ENCODE measurements around the gene COL5A1.

DNA sequence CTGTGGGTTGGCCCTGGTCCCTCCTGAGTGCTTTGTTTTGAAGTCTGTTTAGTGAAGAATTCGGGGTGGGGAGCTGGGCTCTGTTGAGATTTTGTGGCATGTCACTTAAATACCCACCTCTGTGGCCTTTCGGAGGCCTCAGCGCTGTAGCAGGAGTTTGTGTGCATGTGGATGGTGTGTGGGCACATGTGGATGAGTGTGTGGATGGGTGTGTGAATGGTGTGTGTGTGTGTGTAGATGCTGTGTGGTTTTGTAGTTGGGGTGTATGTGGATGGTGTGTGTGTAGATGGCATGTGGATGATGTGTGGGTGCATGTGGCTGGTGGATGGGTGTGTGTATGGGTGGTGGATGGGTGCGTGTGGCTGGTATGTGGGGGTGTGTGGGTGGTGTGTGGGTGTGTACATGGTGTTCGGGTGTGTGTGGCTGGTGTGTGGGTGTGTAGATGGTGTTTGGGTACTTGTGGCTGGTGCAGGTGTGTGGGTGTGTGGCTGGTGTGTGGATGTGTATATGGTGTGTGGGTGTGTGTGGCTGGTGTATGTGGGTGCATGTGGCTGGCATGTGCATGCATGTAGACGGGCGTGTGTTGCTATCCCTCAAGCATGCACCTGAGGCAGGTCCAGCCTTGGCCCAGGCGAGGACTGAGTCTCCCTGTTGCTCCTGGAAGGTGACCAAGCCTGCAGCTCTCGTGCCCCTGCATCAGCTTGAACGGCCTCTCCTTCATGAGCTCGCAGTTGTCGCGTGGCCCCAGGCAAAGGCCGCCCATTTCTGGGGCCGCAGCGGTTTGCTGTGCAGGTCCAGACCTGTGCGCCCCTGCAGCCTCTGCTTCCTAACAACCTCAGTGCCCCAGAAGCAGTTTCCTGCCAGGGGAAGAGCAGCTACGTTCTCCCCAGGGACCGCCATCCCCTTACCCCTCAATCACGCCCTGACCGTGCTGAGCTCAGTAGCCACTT, 185.0 kb downstream of the COL5A1 start:
- TF ChIP-seq, protein P1, sequence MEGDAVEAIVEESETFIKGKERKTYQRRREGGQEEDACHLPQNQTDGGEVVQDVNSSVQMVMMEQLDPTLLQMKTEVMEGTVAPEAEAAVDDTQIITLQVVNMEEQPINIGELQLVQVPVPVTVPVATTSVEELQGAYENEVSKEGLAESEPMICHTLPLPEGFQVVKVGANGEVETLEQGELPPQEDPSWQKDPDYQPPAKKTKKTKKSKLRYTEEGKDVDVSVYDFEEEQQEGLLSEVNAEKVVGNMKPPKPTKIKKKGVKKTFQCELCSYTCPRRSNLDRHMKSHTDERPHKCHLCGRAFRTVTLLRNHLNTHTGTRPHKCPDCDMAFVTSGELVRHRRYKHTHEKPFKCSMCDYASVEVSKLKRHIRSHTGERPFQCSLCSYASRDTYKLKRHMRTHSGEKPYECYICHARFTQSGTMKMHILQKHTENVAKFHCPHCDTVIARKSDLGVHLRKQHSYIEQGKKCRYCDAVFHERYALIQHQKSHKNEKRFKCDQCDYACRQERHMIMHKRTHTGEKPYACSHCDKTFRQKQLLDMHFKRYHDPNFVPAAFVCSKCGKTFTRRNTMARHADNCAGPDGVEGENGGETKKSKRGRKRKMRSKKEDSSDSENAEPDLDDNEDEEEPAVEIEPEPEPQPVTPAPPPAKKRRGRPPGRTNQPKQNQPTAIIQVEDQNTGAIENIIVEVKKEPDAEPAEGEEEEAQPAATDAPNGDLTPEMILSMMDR (IDR thresholded peaks at IDR 0.05): no peak
- TF ChIP-seq POLR2A (IDR thresholded peaks at IDR 0.05): no peak

Measured in esophagus squamous epithelium (tissue), 4 donors.